Activated naive CD4-positive, alpha-beta T cell treated with Interleukin-2 at 50 U/mL for 16 hours (primary cell): Measurements from ENCODE around the gene ATRN.
"Not testable (repeated sequence)": the region's sequence is repeated elsewhere in the genome, so short reads cannot be mapped to it uniquely, and the experiment has no call there.

ENCODE experiments used
- DNase-seq: peaks from one replicate; pipeline ENCODE4 v3.0.0-alpha.2; 2020

ATRN gene

GRCh38 chr20:3471397-3472021 is 691 bp downstream of the ATRN start:
- no peak for DNase-seq

GRCh38 chr20:3472105-3472504 is 1.3 kb downstream of the ATRN start:
- no peak for DNase-seq

- DNase-seq = no peak
Measured at GRCh38 chr20:3473324-3473723, 2.5 kb downstream of the ATRN start.

- DNase-seq = no peak
Measured at GRCh38 chr20:3473944-3474343, 3.1 kb downstream of the ATRN start.

- DNase-seq = not testable (repeated sequence)
Measured at GRCh38 chr20:3477003-3477860, 6.4 kb downstream of the ATRN start.

GRCh38 chr20:3477861-3478544 is 7.2 kb downstream of the ATRN start:
- DNase-seq = no peak

- no peak for DNase-seq
Measured at GRCh38 chr20:3479025-3479424, 8.2 kb downstream of the ATRN start.

GRCh38 chr20:3479759-3480615 is 9.2 kb downstream of the ATRN start:
- DNase-seq = no peak

- DNase-seq = no peak
Measured at GRCh38 chr20:3483309-3483708, 12.5 kb downstream of the ATRN start.

GRCh38 chr20:3483784-3484183 is 13.0 kb downstream of the ATRN start:
- no peak for DNase-seq

GRCh38 chr20:3485913-3486312 is 15.1 kb downstream of the ATRN start:
- DNase-seq = no peak

GRCh38 chr20:3486850-3487249 is 16.0 kb downstream of the ATRN start:
- DNase-seq = no peak

- DNase-seq = no peak
Measured at GRCh38 chr20:3492669-3493068, 21.9 kb downstream of the ATRN start.

GRCh38 chr20:3494218-3494617 is 23.4 kb downstream of the ATRN start:
- no peak for DNase-seq

- no peak for DNase-seq
Measured at GRCh38 chr20:3502878-3503277, 32.1 kb downstream of the ATRN start.

- no peak for DNase-seq
Measured at GRCh38 chr20:3505148-3505547, 34.3 kb downstream of the ATRN start.

- no peak for DNase-seq
Measured at GRCh38 chr20:3509064-3509463, 38.2 kb downstream of the ATRN start.

- no peak for DNase-seq
Measured at GRCh38 chr20:3510110-3510509, 39.3 kb downstream of the ATRN start.

GRCh38 chr20:3512239-3512638 is 41.4 kb downstream of the ATRN start:
- not testable (repeated sequence) for DNase-seq

- DNase-seq = no peak
Measured at GRCh38 chr20:3514012-3514642, 43.3 kb downstream of the ATRN start.

GRCh38 chr20:3515379-3516170 is 44.8 kb downstream of the ATRN start:
- no peak for DNase-seq
